Immature natural killer cell (primary cell): ENCODE results near the gene TUBA4B. TPM values are rescaled to one million over a fixed set of nuclear protein-coding genes. Genes with fewer than 3 reads are reported as not detected.

Experiments
- polyA plus RNA-seq, 3 donors: library from polyadenylated mRNA; unstranded; fragments of 300-500 nt; fragmentation: Illumina TruSeq; gene quantifications; one replicate each; pipeline ENCODE4 v1.2.3, GENCODE V29; 2021

The TUBA4B gene
- polyA plus RNA-seq, 3 donors from 2014 or later: not detected

Other genes with a start within 250 kb of the TUBA4B start
- not detected for gene CFAP65, start 211.7 kb upstream of the TUBA4B start, polyA plus RNA-seq
- not detected for gene IHH, start 192.3 kb upstream of the TUBA4B start, polyA plus RNA-seq
- 10 to 100 TPM; 19.2 to 33.3 (median 21.9) TPM for gene NHEJ1, start 92.4 kb upstream of the TUBA4B start, polyA plus RNA-seq
- under 1 TPM in 1 of 3 donors, not detected in 2; 0.29 TPM for gene SLC23A3, start 83.2 kb upstream of the TUBA4B start, polyA plus RNA-seq
- gene CNPPD1, start 76.3 kb upstream of the TUBA4B start, polyA plus RNA-seq: 100 to 1,000 TPM in 1 of 3 donors, 10 to 100 TPM in 2; 68.2 to 135 (median 92.9) TPM
- gene RETREG2, start 75.0 kb upstream of the TUBA4B start, polyA plus RNA-seq: 10 to 100 TPM; 51.2 to 88.6 (median 58.6) TPM
- gene ZFAND2B, start 46.5 kb upstream of the TUBA4B start, polyA plus RNA-seq: 100 to 1,000 TPM in 2 of 3 donors, 10 to 100 TPM in 1; 95.4 to 128 (median 102) TPM
- gene ABCB6, start 34.3 kb upstream of the TUBA4B start, polyA plus RNA-seq: 1 to 10 TPM in 2 of 3 donors, under 1 TPM in 1; 0.21 to 3.7 (median 1.2) TPM
- gene ATG9A, start 23.6 kb upstream of the TUBA4B start, polyA plus RNA-seq: 10 to 100 TPM in 2 of 3 donors, 1 to 10 TPM in 1; 8.6 to 31.9 (median 14.8) TPM
- gene ANKZF1, start 23.4 kb upstream of the TUBA4B start, polyA plus RNA-seq: 10 to 100 TPM; 11.5 to 28.6 (median 22.4) TPM
- gene GLB1L, start 7.8 kb upstream of the TUBA4B start, polyA plus RNA-seq: 1 to 10 TPM in 1 of 3 donors, under 1 TPM in 1, not detected in 1; 0.44 to 1.0 TPM
- 10 to 100 TPM; 26.8 to 35.3 (median 27.6) TPM for gene STK16, start 7.8 kb upstream of the TUBA4B start, polyA plus RNA-seq
- gene TUBA4A, start 675 bp downstream of the TUBA4B start, polyA plus RNA-seq: 100 to 1,000 TPM in 2 of 3 donors, 10 to 100 TPM in 1; 88.6 to 137 (median 124) TPM
- gene DNAJB2, start 26.1 kb downstream of the TUBA4B start, polyA plus RNA-seq: 1 to 10 TPM; 2.8 to 3.6 (median 2.9) TPM
- under 1 TPM in 1 of 3 donors, not detected in 2; 0.41 TPM for gene PTPRN, start 56.2 kb downstream of the TUBA4B start, polyA plus RNA-seq
- not detected for gene RESP18, start 79.5 kb downstream of the TUBA4B start, polyA plus RNA-seq
- gene DNPEP, start 134.7 kb downstream of the TUBA4B start, polyA plus RNA-seq: 10 to 100 TPM; 77.4 to 97.9 (median 78.9) TPM
- gene DES, start 165.1 kb downstream of the TUBA4B start, polyA plus RNA-seq: not detected
- not detected for gene SPEG, start 181.6 kb downstream of the TUBA4B start, polyA plus RNA-seq
- gene GMPPA, start 245.6 kb downstream of the TUBA4B start, polyA plus RNA-seq: 10 to 100 TPM; 21.4 to 40.9 (median 37.1) TPM